GM12801 (cell line): ENCODE results near the gene NME9.

Source experiments
- CTCF ChIP-seq: IDR thresholded peaks from one replicate; pipeline ENCODE4 v1.5.1; 2011; ENCODE audit warnings: control low read depth; ENCODE audit not compliant: insufficient read length; ENCODE audit errors: extremely low read depth

NME9 gene

GRCh38 chr3:138270245-138270644 lies 59.4 kb downstream of the NME9 start:
- no peak for TF ChIP-seq CTCF

- no peak for TF ChIP-seq CTCF
Measured at GRCh38 chr3:138267083-138267482, 62.6 kb downstream of the NME9 start.

- no peak for TF ChIP-seq CTCF
Measured at GRCh38 chr3:138265745-138266144, 63.9 kb downstream of the NME9 start.

- TF ChIP-seq CTCF: no peak
Measured at GRCh38 chr3:138263104-138263503, 66.5 kb downstream of the NME9 start.

- TF ChIP-seq CTCF: no peak
Measured at GRCh38 chr3:138260611-138261010, 69.0 kb downstream of the NME9 start.

GRCh38 chr3:138259126-138259525 lies 70.5 kb downstream of the NME9 start:
- TF ChIP-seq CTCF: no peak

- no peak for TF ChIP-seq CTCF
Measured at GRCh38 chr3:138257986-138258385, 71.7 kb downstream of the NME9 start.

GRCh38 chr3:138256022-138256421 lies 73.6 kb downstream of the NME9 start:
- no peak for TF ChIP-seq CTCF
